Measurements from ENCODE around the gene GABRA5.

- TF ChIP-seq CTCF (IDR thresholded peaks at IDR 0.05) (no peak), POLR2AphosphoS5 (IDR thresholded peaks at IDR 0.05; ENCODE audit: low read depth, low read length) (no peak), SIN3A (IDR thresholded peaks at IDR 0.05; ENCODE audit: borderline replicate concordance, insufficient read depth, low read depth, low read length) (no peak), TCF7L2 (IDR thresholded peaks at IDR 0.05; ENCODE audit: low read depth, low read length) (no peak)
Observed at GRCh38 chr15:26967719-26968269, 100.9 kb downstream of the GABRA5 start.

Measured in Panc1 (cell line).